Erythroblast (primary cell): ENCODE data around the gene ZNF385B.

Source experiments
- GATA1 ChIP-seq: IDR thresholded peaks from 2 replicates; pipeline ENCODE4 v1.6.1; 2011; ENCODE audit warnings: low read depth, mild to moderate bottlenecking, control low read depth, low read length, moderate library complexity
- POLR2A ChIP-seq: IDR thresholded peaks from 2 replicates; pipeline ENCODE4 v1.6.1; 2011; ENCODE audit warnings: mild to moderate bottlenecking, low read length

DNA sequence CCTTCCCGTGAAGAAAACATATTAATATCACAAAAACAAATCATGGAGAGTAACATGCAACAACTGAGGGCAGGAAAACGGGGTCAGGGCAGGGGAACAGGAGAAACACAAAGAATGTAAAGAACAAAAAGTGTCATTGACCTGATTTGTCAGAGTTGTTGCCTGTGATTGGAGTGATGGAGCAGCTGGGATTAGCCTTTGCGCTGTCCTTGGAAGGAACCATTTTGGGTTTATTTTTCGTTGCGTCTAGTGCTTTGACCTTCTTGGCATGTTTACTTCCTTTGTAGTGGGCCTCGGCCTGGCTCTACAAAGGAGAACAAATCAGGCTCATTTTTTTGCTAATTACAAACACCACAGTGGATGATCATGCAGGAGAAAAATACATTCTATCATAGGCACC, 378.3 kb downstream of the ZNF385B start:
- TF ChIP-seq POLR2A (no peak), GATA1 (no peak)
